Erythroblast (primary cell): ENCODE results near the gene AEN.

Experiments used
- GATA1 ChIP-seq: IDR thresholded peaks from 2 replicates; pipeline ENCODE4 v1.6.1; 2011; ENCODE audit warnings: low read depth, mild to moderate bottlenecking, control low read depth, low read length, moderate library complexity
- POLR2A ChIP-seq: IDR thresholded peaks from 2 replicates; pipeline ENCODE4 v1.6.1; 2011; ENCODE audit warnings: mild to moderate bottlenecking, low read length

GRCh38 chr15:88648357-88649214 is 27.4 kb downstream of the AEN start:
- peak; percentile 26 for TF ChIP-seq POLR2A
- TF ChIP-seq GATA1 = no peak
